NCI-H2171 (cell line): Measurements from ENCODE around the gene TSC22D4.
"Not testable (repeated sequence)": the region's sequence is repeated elsewhere in the genome, so short reads cannot be mapped to it uniquely, and the experiment has no call there.

ENCODE experiments used
- DNase-seq: peaks from one replicate; lab custom pipeline; 2025; lab: John Stamatoyannopoulos, UW

TSC22D4 gene

DNA sequence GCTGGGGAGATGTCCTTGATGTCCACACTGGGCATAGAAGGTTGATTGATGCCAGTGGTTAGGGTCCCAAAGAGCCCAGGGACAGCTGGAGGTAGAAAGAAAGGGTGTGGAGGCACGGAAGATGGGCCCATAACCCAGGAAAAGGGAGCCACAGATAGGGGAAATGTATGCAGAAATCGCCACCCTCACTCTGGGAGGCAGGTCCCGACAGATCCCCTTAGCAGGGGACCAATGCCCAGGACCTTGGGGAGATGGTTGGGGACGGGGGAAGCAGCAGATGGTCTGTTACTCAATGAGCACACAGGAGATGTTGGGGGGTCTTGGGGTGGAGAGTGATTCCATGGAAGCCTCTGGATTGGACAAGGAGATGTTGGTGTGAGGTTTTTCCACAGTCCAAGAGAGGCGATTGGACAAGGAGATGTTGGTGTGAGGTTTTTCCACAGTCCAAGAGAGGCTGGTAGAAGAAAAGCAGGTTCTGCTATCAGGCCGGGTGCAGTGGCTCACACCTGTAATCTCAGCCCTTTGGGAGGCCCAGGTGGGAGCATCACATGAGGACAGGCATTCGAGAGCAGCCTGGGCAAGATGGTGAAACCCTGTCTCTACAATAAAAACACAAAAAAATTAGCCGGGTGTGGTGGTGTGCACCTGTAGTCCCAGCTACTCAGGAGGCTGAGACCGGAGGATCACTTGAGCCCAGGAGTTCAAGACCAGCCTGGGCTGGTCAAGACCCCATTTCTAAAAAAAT is 35.7 kb downstream of the TSC22D4 start:
- no peak for DNase-seq

DNA sequence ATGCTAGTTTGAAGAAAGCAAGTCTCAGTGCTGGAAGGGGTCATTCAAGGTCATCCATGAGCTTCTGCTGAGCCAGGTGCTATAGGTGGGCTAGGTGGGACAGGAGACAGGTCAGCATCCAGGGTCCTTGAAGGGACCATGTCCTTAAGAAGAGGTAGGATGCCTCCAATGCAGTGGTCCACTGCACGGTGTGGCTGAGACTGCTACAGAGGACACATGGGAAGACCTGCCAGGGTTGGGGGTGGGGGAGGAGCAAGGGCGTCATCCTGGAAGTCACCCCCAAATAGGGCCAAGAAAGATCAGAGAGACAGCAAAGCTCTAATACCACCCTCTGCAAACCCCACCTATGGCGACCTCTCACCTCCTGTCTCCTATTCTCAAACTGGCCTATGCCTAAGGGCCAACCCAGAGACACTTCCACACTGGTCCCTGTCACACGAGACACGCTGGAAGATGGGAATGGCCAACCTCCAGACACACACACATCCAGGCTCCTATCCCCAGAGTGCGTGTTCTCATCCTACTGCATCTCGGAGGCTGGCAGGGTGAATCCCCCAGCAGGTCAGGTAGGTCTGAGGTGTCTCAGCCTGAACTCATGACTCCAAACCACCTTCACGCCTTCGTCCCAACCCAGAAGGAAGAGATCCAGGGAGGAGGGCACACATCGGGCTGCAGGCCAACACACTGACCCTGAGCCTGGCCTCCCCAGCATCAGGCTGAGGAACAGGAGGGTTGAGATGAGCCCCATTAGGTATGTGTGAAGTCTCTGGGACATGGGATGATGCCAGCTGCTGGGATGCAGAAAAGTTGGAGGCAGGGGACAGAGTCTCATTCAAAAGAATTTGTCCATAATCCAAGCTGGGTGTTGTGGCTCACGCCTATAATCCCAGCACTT is 37.1 kb downstream of the TSC22D4 start:
- no peak for DNase-seq

- DNase-seq, result not testable (repeated sequence)
Observed at GRCh38 chr7:100439244-100439643, 39.8 kb downstream of the TSC22D4 start.

DNA sequence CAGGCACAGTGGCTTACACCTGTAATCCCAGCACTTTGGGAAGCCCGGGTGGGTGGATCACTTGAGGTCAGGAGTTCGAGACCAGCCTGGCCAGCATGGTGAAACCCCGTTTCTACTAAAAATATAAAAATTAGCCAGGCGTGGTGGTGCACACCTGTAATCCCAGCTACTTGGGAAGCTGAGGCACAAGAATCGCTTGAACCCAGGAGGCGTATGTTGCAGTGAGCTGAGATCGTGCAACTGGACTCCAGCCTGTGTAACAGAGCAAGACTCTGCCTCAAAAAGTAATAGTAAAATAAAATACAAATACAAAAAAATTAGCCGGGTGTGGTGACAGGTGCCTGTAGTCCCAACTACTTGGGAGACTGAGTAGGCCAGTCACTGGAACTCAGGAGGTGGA is 40.3 kb downstream of the TSC22D4 start:
- DNase-seq, result not testable (repeated sequence)

- no peak for DNase-seq
Observed at GRCh38 chr7:100438172-100438571, 40.8 kb downstream of the TSC22D4 start.

GRCh38 chr7:100437150-100438100 is 41.6 kb downstream of the TSC22D4 start:
- DNase-seq, result no peak

DNA sequence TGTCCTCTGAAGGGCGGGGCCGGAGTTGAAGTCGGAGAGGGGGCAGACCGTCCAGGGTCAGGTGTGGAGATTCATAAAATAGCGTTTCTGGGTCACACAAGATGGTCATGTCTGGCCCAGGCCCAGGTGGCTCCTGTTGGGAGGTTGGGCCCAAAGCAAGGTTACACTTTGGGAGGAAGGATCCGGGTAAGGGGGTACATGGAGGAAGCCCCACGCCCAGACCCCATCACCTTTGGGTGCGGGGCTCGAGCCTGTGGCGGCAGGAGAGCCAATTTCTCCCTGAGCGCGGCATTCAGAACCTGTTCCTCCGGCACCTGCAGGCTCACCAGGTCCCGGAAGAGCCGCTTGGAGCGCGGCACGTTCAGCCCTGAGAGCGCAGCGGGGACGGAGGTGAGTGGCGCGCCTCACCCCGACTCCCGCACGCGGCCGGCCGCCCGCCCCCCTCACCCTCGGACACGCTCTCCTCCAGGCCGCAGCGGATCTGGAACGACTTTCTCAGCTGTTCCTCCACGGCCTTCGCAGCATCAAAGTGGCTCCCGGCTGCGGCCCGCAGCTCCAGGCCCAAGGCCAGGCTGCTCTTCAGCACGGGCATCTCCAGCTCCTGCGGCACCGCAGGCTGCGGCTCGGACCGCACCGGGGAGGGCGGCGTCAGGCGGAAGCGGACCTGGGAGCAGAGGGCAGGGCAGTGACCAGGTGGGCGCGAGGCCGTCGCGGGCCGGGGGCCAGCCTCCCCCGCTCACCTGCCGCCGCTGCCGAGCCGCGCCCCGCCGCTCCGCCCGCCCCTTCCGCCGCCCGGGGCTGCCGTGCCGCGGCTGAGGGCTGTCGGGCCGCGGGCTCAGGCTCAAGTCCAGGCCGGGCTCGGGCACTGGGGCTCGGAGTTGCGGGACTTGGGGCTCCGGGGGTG is 43.4 kb downstream of the TSC22D4 start:
- peak; percentile 4 for DNase-seq

GRCh38 chr7:100434297-100435144 is 44.5 kb downstream of the TSC22D4 start:
- DNase-seq, result no peak

DNA sequence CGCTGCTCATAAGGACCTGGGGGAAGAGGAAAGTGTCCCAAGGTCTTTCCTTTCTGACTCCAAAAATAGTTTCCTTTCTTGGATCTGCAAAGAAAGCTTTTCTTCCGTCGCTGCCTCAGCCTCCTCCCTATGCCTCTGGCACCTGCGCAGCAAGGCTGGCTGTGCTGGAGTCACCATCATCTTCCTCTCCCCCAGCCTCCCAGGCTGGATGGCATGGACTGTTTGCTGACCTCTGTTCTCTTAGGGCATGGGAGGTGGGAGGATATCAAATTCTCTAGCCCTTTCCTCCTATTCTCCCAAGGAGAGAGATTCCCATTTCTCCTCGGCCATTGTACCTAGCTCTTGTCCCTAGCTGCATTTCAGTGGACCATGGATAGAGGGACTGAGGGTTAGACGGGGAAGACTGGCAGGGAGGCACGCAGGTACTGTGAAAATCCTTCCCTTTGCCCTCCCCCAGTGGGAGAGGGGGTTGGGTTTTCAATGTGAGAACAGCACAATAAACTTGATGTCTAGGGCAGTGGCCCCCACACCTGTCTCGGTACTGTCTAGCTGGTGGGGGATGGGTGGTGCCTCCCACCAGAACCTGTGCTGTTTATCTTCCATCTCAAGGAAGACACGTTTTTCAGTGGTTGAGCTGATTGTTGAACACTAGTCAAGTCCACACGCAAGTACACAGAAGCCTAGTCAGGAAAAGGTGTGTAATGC is 45.3 kb downstream of the TSC22D4 start:
- DNase-seq, result no peak

- DNase-seq, result no peak
Observed at GRCh38 chr7:100433276-100433591, 45.8 kb downstream of the TSC22D4 start.

GRCh38 chr7:100432621-100433275 is 46.3 kb downstream of the TSC22D4 start:
- no peak for DNase-seq

DNA sequence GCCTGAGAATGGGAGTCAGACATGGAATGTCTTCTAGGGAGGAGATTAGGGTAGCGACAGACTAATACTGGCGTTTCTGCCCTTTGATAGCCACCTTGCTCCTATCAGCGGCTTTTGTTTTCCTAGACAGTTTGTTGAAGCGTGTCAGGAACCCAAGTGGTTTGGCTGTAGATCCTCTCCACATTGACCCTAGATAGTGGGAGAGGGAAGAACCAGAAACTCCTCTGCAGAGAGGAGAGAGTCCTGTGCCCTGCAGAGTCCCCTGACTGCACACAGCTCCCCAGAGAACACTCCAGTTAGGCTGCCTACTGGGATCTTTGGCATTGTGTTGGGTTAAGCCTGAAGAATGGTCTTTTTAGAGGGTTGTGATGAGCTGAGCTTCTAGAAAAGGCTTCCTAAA is 47.0 kb downstream of the TSC22D4 start:
- no peak for DNase-seq

DNA sequence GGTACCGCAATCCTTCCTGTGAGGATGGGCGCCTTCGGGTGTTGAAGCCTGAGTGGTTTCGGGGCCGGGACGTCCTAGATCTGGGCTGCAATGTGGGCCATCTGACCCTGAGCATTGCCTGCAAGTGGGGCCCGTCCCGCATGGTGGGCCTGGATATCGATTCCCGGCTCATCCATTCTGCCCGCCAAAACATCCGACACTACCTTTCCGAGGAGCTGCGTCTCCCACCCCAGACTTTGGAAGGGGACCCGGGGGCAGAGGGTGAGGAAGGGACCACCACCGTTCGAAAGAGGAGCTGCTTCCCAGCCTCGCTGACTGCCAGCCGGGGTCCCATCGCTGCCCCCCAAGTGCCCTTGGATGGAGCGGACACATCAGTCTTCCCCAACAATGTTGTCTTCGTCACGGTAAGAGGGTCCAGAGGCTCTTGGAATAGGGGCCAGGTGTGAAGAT is 47.7 kb downstream of the TSC22D4 start:
- no peak for DNase-seq

- no peak for DNase-seq
Observed at GRCh38 chr7:100430493-100431285, 48.3 kb downstream of the TSC22D4 start.

- DNase-seq, result peak; percentile 95
Observed at GRCh38 chr7:100429637-100430492, 49.1 kb downstream of the TSC22D4 start, which contains the start of gene MEPCE. Gene MEPCE, plus strand, starts transcription at chr7:100429831. Its CDS starts 188 bp downstream, at chr7:100430019.

- DNase-seq, result peak; percentile 99
Observed at GRCh38 chr7:100428967-100429636, 49.9 kb downstream of the TSC22D4 start.
